DOHH2 (cell line): ENCODE measurements around the gene PARVB.

Source experiments
- CTCF ChIP-seq: fragments of 200-600 bp; sonication (generic); IDR thresholded peaks from one replicate; pipeline ENCODE4 v1.5.1; 2014; ENCODE audit warnings: antibody characterized with exemption, mild to moderate bottlenecking, low read depth, low read length; ENCODE audit not compliant: poor library complexity, severe bottlenecking
- EZH2phosphoT487 ChIP-seq: fragments of 200-600 bp; sonication (generic); IDR thresholded peaks from 2 replicates; pipeline ENCODE4 v1.6.1; 2017; ENCODE audit warnings: borderline replicate concordance, mild to moderate bottlenecking, antibody characterized with exemption, low read length, moderate library complexity, mixed read lengths

- TF ChIP-seq CTCF (no peak), EZH2phosphoT487 (no peak)
Measured at GRCh38 chr22:44145544-44145943, 121.4 kb downstream of the PARVB start.
